A549 (cell line): ENCODE measurements around the gene PRR5.

Source experiments
- MYC ChIP-seq: IDR thresholded peaks from 2 replicates; pipeline ENCODE4 v1.6.1; 2012; ENCODE audit warnings: mild to moderate bottlenecking, inconsistent platforms, low read length, improper control_type of control experiment, borderline replicate concordance
- NFE2L2 ChIP-seq: fragments of 150-350 bp; conservative IDR thresholded peaks from 2 replicates; pipeline ENCODE4 v1.6.1; 2014; ENCODE audit warnings: low read length
- POLR2A ChIP-seq: IDR thresholded peaks from 2 replicates; pipeline ENCODE4 v1.6.1; 2012; ENCODE audit warnings: mild to moderate bottlenecking, low read length
- RFX5 ChIP-seq: fragments of 450-650 bp; IDR thresholded peaks from 2 replicates; pipeline ENCODE4 v1.7.1; 2014; ENCODE audit warnings: antibody characterized with exemption, mild to moderate bottlenecking, moderate library complexity
- ZSCAN20 ChIP-seq: fragments of 250-450 bp; sonication (Bioruptor Pico); IDR thresholded peaks from 2 replicates; pipeline ENCODE4 v1.8.0; 2022; ENCODE audit warnings: mild to moderate bottlenecking, moderate library complexity
- TF ChIP-seq, protein P1 (sequence below): fragments of >200 bp; sonication (Bioruptor Twin); formaldehyde crosslinking; IDR thresholded peaks from 3 replicates; pipeline ENCODE4 v1.5.1; 2016

DNA sequence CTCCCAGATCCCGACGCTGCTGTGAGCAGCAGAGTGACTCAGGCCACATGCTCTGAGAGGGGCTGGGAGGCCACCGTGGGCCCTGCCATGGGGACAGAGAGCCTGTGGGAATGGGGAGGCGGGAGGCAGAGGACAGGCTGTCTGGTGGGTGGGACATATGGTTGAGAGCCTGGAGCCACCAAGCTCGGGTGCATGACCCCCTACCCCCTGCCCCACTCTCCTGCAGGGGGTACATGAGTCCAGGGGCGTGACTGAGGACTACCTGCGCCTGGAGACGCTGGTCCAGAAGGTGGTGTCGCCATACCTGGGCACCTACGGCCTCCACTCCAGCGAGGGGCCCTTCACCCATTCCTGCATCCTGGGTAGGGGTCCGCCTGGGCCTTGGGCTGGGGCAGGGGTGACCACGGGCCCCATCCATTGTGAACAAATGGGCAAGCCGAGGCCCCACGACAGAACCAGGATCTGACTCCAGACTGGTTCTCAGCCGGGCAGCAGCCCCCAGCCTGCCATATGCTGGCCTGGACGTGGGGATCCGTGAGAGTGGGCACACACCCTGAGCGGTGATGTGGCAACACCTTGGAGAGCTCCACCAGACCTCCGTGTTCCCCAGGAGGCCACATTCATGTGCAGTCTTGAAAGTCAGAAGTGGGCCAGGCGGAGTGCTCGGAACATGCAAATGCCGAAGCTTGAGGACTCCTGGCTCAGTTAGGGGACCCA lies 33.0 kb downstream of the PRR5 start:
- TF ChIP-seq POLR2A (no peak), RFX5 (no peak), MYC (no peak), NFE2L2 (no peak), ZSCAN20 (no peak)
- TF ChIP-seq, protein P1, sequence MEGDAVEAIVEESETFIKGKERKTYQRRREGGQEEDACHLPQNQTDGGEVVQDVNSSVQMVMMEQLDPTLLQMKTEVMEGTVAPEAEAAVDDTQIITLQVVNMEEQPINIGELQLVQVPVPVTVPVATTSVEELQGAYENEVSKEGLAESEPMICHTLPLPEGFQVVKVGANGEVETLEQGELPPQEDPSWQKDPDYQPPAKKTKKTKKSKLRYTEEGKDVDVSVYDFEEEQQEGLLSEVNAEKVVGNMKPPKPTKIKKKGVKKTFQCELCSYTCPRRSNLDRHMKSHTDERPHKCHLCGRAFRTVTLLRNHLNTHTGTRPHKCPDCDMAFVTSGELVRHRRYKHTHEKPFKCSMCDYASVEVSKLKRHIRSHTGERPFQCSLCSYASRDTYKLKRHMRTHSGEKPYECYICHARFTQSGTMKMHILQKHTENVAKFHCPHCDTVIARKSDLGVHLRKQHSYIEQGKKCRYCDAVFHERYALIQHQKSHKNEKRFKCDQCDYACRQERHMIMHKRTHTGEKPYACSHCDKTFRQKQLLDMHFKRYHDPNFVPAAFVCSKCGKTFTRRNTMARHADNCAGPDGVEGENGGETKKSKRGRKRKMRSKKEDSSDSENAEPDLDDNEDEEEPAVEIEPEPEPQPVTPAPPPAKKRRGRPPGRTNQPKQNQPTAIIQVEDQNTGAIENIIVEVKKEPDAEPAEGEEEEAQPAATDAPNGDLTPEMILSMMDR = no peak
